ENCODE data around the gene FRAS1. TPM values are rescaled to one million over a fixed set of nuclear protein-coding genes. Genes with fewer than 3 reads are reported as not detected.

Gene FRAS1
- total and polyA plus RNA-seq, 2 donors (not counting 3 experiments of a cell fraction or from before 2014, with no cell fraction given) = 1.4 to 3.6 TPM

- no peaks in the 10 kb centered on the region for H3K4me1 ChIP-seq (ENCODE audit: control insufficient read depth, extremely low read depth, insufficient read depth, low read length)
- H3K36me3 ChIP-seq (ENCODE audit: control insufficient read depth in 2 of 2, extremely low read depth in 1 of 2, insufficient read depth in 2 of 2, low read length in 2 of 2) = no peaks in the 10 kb centered on the region
- no peak overlapping the region for H3K27ac ChIP-seq (ENCODE audit: insufficient read depth, low read depth, low read length)
- no peaks in the 10 kb centered on the region for H3K9me1 ChIP-seq (replicated peaks; ENCODE audit: control insufficient read depth, extremely low read depth, insufficient read depth, low read length)
- H2AFZ ChIP-seq (ENCODE audit: low read depth, low read length) = no peak overlapping the region
- TF ChIP-seq FOS (IDR thresholded peaks at IDR 0.05; ENCODE audit: borderline replicate concordance, insufficient read depth, low read length) (no peak), MAX (IDR thresholded peaks at IDR 0.05; ENCODE audit: insufficient read depth, insufficient read length) (no peak), JUN (IDR thresholded peaks at IDR 0.05; ENCODE audit: borderline replicate concordance, insufficient read depth, insufficient read length, low read depth) (no peak), GATA2 (IDR thresholded peaks at IDR 0.05; ENCODE audit: insufficient read depth, insufficient read length, low read depth, low read length) (no peak), POLR2AphosphoS5 (IDR thresholded peaks at IDR 0.05; ENCODE audit: insufficient read depth, low read depth, low read length) (no peak), MYC (IDR thresholded peaks at IDR 0.05; ENCODE audit: low read depth, low read length) (no peak), POLR2A (IDR thresholded peaks at IDR 0.05; ENCODE audit: low read depth, low read length) (no peak), EZH2 (IDR thresholded peaks at IDR 0.05; ENCODE audit: borderline replicate concordance, low read depth, low read length, severe bottlenecking) (no peak), CTCF (IDR thresholded peaks at IDR 0.05; ENCODE audit: extremely low read depth in 1 of 2, insufficient read depth in 1 of 2, low read depth in 1 of 2, low read length in 2 of 2) (no peak)
- H3K79me2 ChIP-seq (ENCODE audit: control insufficient read depth, insufficient read depth, low read length) = no peaks in the 10 kb centered on the region
- POLR2A ChIA-PET = no interaction called here
- DNase-seq (ENCODE audit: low read depth, low spot score) (no peak), FAIRE-seq (no peak)
- BruUV-seq (replicated peaks) = no TSS peak
- intact Hi-C loops (cut with micrococcal nuclease) (no loop called here), dilution Hi-C loops (cut with MboI; ENCODE audit: extremely low pct_ligation_motif_present, low sequenced_read_pairs) (no loop called here)
- no peak overlapping the region for H3K4me3 ChIP-seq (replicated peaks in 1 of 3; ENCODE audit: insufficient read depth in 1 of 3, low read depth in 1 of 3, low read length in 3 of 3)
- H3K9ac ChIP-seq (replicated peaks; ENCODE audit: extremely low read depth, insufficient read depth, low read length) = no peak overlapping the region
- H4K20me1 ChIP-seq (replicated peaks; ENCODE audit: control insufficient read depth, extremely low read depth, insufficient read depth, low read length) = no peaks in the 10 kb centered on the region
- H3K27me3 ChIP-seq (ENCODE audit: control insufficient read depth in 2 of 2, insufficient read depth in 2 of 2, low read length in 2 of 2) = no peaks in the 10 kb centered on the region
- H3K9me3 ChIP-seq (replicated peaks; ENCODE audit: control insufficient read depth, insufficient read depth, low read length) = no peaks in the 10 kb centered on the region
- CTCF ChIA-PET = interaction anchor here (0.8 to 0.9 kb wide), 2 partner anchors 9 to 14 kb away, joined by 3 read pairs; no protein-coding TSS in a partner anchor
- no peak overlapping the region for H3K4me2 ChIP-seq (ENCODE audit: insufficient read depth, low read length)
These were observed 81.1 kb downstream of the FRAS1 start for GRCh38 chr4:78138252-78138651.

Measured in endothelial cell of umbilical vein (primary cell).